Calu3 (cell line): Measurements from ENCODE around the gene MASP2. TPM values are rescaled to one million over a fixed set of nuclear protein-coding genes. Genes with fewer than 3 reads are reported as not detected.
A peak's percentile ranks its signal among the peaks of the same experiment; 100 is the strongest.
"Not testable (repeated sequence)": the region's sequence is repeated elsewhere in the genome, so short reads cannot be mapped to it uniquely, and the experiment has no call there.

Experiments
- BruUV-seq: library from RNA; stranded (reverse); fragments of 400-500 nt; replicated peaks from 2 replicates; lab custom pipeline; 2021; lab: Mats Ljungman, UMichigan
- CTCF ChIA-PET: fragments of 300-600 bp; sonication (Branson Sonifier 250); formaldehyde crosslinking; loops from one replicate; lab custom pipeline; 2022; ENCODE audit warnings: antibody characterized with exemption; lab: Charles Lee
- DNase-seq: peaks from one replicate; pipeline ENCODE4 v3.0.0; 2022
- H3K27ac Mint-ChIP-seq: one replicate; pipeline ENCODE4 v1.8.0; 2022; ENCODE audit warnings: mixed read lengths; ENCODE audit not compliant: unreplicated experiment
- H3K27me3 Mint-ChIP-seq: one replicate; pipeline ENCODE4 v1.8.0; 2022; ENCODE audit warnings: mixed read lengths; ENCODE audit not compliant: unreplicated experiment
- H3K36me3 Mint-ChIP-seq: one replicate; pipeline ENCODE4 v1.8.0; 2022; ENCODE audit warnings: mild to moderate bottlenecking, moderate library complexity, mixed read lengths; ENCODE audit not compliant: insufficient read depth, unreplicated experiment
- H3K4me1 Mint-ChIP-seq: one replicate; pipeline ENCODE4 v1.8.0; 2022; ENCODE audit warnings: mild to moderate bottlenecking, low read depth, mixed read lengths; ENCODE audit not compliant: unreplicated experiment
- H3K4me3 Mint-ChIP-seq: one replicate; pipeline ENCODE4 v1.8.0; 2022; ENCODE audit warnings: mild to moderate bottlenecking, low read depth, moderate library complexity, mixed read lengths; ENCODE audit not compliant: unreplicated experiment
- H3K9me3 Mint-ChIP-seq: one replicate; pipeline ENCODE4 v1.8.0; 2022; ENCODE audit warnings: low read depth, mixed read lengths; ENCODE audit not compliant: unreplicated experiment
- intact Hi-C: fragments of 100-400 bp; cut with micrococcal nuclease; formaldehyde crosslinking; loops from one replicate; pipeline ENCODE4 v1.10.0; 2022; ENCODE audit not compliant: unreplicated experiment
- total RNA-seq: library from RNA; stranded (reverse); gene quantifications from 2 replicates; pipeline ENCODE4 v1.2.3, GENCODE V29; 2022
- TF ChIP-seq, protein P1 (sequence below): fragments of 200-600 bp; IDR thresholded peaks from one replicate; pipeline ENCODE4 v1.8.0; 2022; ENCODE audit warnings: antibody characterized with exemption; ENCODE audit not compliant: unreplicated experiment

MASP2 gene
- total RNA-seq, 1 experiment from 2014 or later = not detected

GRCh38 chr1:11019971-11020370 is 27.1 kb downstream of the MASP2 start:
- no peak for DNase-seq
- CTCF ChIA-PET = no interaction called here
- Mint-ChIP-seq H3K27ac (no peak overlapping the region), H3K9me3 (no peaks in the 10 kb centered on the region), H3K36me3 (peaks cover 65% of the 10 kb centered on the region), H3K27me3 (no peaks in the 10 kb centered on the region), H3K4me1 (no peaks in the 10 kb centered on the region), H3K4me3 (no peak overlapping the region)
- TF ChIP-seq, protein P1, sequence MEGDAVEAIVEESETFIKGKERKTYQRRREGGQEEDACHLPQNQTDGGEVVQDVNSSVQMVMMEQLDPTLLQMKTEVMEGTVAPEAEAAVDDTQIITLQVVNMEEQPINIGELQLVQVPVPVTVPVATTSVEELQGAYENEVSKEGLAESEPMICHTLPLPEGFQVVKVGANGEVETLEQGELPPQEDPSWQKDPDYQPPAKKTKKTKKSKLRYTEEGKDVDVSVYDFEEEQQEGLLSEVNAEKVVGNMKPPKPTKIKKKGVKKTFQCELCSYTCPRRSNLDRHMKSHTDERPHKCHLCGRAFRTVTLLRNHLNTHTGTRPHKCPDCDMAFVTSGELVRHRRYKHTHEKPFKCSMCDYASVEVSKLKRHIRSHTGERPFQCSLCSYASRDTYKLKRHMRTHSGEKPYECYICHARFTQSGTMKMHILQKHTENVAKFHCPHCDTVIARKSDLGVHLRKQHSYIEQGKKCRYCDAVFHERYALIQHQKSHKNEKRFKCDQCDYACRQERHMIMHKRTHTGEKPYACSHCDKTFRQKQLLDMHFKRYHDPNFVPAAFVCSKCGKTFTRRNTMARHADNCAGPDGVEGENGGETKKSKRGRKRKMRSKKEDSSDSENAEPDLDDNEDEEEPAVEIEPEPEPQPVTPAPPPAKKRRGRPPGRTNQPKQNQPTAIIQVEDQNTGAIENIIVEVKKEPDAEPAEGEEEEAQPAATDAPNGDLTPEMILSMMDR = no peak
- intact Hi-C loops = no loop called here
- no TSS peak for BruUV-seq

DNA sequence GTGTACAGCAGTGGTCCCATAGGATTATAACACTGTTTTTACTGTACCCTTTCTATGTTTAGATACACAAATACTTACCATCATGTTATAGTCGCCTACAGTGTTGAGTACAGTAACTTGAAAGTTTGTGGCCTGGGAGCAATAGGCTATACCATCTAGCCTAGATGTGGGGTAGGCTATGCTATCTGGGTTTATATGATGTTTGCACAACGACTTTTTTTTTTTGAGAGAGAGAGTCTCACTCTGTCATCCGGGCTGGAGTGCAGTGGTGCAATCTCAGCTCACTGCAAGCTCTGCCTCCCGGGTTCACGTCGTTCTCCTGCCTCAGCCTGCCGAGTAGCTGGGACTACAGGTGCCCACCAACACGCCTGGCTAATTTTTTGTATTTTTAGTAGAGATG is 27.7 kb downstream of the MASP2 start:
- not testable (repeated sequence) for H3K4me1 Mint-ChIP-seq

GRCh38 chr1:11013160-11013531 is 33.9 kb downstream of the MASP2 start:
- no peak for DNase-seq
- no TSS peak for BruUV-seq
- CTCF ChIA-PET = no interaction called here
- no peaks in the 10 kb centered on the region for H3K9me3 Mint-ChIP-seq
- intact Hi-C loops = no loop called here
- TF ChIP-seq, protein P1 = no peak
- H3K4me3 Mint-ChIP-seq = peak overlapping the region; percentile 77
- H3K27me3 Mint-ChIP-seq = no peaks in the 10 kb centered on the region
- no peak overlapping the region for H3K27ac Mint-ChIP-seq
- peaks cover 52% of the 10 kb centered on the region for H3K36me3 Mint-ChIP-seq
- peaks cover 7% of the 10 kb centered on the region for H3K4me1 Mint-ChIP-seq

More for the DNA sequence above, 27.7 kb downstream of the MASP2 start:
- intact Hi-C loops, BruUV-seq, H3K27me3 Mint-ChIP-seq, CTCF ChIA-PET, DNase-seq, H3K27ac Mint-ChIP-seq, H3K9me3 Mint-ChIP-seq, H3K4me3 Mint-ChIP-seq: not testable (repeated sequence)
- peaks cover 69% of the 10 kb centered on the region for H3K36me3 Mint-ChIP-seq

- peak within 1 kb of the TSS; percentile 98 for H3K27ac Mint-ChIP-seq
- H3K4me3 Mint-ChIP-seq = peak within 1 kb of the TSS; percentile 77
- CTCF ChIA-PET = interaction anchor here (1.0 kb wide), 1 partner anchor 32 kb away, joined by 4 read pairs; no protein-coding TSS in a partner anchor
- BruUV-seq = no TSS peak
- H3K27me3 Mint-ChIP-seq = no peaks in the 10 kb centered on the region
- peaks cover 49% of the 10 kb centered on the region for H3K36me3 Mint-ChIP-seq
- DNase-seq = peak; percentile 85
- intact Hi-C loops = loop anchor here (1.0 kb wide), 1 partner anchor 33 kb away; no protein-coding TSS in a partner anchor
- TF ChIP-seq, protein P1 = no peak
- peaks cover 7% of the 10 kb centered on the region for H3K4me1 Mint-ChIP-seq
- no peaks in the 10 kb centered on the region for H3K9me3 Mint-ChIP-seq
These were observed 34.5 kb downstream of the MASP2 start, which contains the start of gene TARDBP for GRCh38 chr1:11012260-11013159. TARDBP (plus strand) TSS chr1:11012654; CDS start chr1:11013728, 1,074 bp downstream.
